GM19397 (cell line): Measurements from ENCODE around the gene ZFYVE28.
"Not testable (repeated sequence)": the region's sequence is repeated elsewhere in the genome, so short reads cannot be mapped to it uniquely, and the experiment has no call there.

Source experiments
- ATAC-seq: cut with Tn5 transposase; IDR thresholded peaks from one replicate; pipeline ENCODE4 v1.9.1; 2021; ENCODE audit warnings: mild to moderate bottlenecking, moderate library complexity; ENCODE audit not compliant: unreplicated experiment

ZFYVE28 gene

GRCh38 chr4:2275546-2276251 lies 142.7 kb downstream of the ZFYVE28 start:
- ATAC-seq, result no peak

DNA sequence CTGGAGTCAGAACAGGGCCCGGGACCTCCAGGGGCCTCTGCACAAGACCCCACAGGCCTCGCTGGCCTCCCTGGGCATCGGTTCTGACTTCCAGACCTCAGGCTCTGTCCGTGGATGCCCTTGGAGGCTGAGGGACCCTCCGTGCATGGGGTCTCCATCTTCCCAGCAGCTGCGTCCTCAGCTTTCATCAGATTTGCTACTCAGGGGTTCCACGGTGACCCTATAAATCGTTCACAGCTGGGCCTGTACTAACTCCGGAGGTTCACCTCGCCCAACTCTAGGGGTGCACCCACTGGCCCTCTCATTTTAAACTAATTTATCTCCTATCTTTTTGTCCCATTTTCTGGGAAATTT lies 143.4 kb downstream of the ZFYVE28 start:
- not testable (repeated sequence) for ATAC-seq

DNA sequence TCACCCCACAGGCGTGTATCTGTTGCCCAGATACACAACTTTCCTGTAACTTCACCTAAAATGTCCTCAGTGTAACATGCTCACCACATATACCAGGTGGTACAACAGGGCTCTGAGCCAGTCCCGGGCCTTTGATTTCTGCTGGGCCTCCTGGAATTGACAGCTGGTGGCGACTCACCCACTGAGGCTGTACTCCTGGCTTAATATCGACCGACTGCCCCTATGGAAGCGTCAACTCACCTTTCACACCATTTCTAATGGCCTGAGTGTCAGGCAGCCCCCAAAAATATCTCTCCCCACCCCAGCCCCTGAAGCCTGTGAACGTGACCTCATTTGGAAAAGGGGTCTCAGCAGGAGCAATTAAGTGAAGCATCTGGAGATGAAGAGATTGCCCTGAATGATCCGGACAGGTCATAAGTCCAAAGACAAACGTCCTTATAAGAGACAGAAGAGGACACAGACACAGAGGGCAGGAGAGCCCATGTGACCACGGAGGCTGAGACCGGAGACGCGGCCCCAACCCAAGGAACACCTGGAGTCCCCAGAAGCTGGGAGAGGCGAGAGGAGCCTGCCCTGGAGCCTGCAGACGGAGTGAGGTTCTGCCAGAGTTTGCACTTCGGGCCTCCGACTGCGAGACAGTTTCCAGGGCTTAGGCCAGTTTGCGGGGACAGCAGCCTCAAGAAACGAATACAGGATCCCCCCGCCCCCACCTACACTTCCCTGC lies 144.0 kb downstream of the ZFYVE28 start:
- no peak for ATAC-seq

GRCh38 chr4:2273657-2274319 lies 144.7 kb downstream of the ZFYVE28 start:
- no peak for ATAC-seq

- no peak for ATAC-seq
These were observed 145.2 kb downstream of the ZFYVE28 start for GRCh38 chr4:2273221-2273620.

DNA sequence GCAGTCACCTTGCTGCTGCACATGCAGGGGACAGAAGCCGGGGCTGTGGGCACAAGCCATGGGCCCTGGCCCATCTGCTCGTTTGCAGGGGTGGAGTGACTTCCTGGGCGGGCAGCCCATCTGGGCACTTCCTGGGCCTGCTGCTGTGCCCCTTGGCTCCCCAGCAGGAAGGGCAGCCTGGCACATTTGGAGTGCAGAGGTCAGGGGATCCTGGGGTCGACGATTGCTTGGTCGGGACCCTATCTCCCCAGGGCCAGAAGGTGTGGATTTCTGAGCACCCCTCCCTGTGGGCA lies 145.7 kb downstream of the ZFYVE28 start:
- no peak for ATAC-seq

DNA sequence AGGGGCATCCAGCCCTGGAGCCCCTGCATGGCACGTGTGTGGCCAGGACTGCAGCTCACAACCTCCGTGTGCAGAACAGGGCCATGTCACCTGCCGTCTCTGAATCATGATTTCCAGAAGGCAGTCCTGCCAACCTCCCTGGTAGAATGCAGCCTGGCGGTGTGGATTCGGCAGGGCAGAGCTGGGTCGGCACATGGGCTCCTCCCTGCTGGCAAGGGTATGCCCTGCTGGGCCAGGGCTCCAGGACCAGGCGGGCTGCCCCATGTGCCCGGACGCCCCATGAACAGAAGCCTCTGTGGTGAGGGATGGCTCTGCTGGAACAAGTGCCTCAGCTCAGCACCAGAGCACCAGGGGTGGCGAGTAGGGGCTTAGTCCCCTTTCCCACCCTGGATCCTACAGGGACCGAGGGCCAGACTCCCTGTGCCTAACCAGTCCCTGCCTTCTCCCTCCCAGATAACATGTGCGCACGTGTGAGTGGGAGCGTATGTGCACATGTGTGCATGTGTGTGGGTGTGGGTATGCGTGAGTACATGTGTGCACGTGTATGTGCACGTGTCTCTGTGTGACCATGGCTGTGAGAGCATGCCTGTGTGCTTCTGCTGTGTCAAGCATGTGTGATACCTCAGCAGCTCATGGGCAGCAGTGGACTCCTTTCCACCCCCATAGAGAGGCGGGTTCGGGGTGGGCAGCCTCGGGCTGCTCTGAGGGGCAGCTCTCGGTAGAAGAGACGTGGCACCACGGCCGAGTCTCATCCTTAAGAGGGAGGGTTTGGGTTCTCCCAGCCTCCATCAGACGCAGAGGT lies 146.2 kb downstream of the ZFYVE28 start:
- no peak for ATAC-seq

DNA sequence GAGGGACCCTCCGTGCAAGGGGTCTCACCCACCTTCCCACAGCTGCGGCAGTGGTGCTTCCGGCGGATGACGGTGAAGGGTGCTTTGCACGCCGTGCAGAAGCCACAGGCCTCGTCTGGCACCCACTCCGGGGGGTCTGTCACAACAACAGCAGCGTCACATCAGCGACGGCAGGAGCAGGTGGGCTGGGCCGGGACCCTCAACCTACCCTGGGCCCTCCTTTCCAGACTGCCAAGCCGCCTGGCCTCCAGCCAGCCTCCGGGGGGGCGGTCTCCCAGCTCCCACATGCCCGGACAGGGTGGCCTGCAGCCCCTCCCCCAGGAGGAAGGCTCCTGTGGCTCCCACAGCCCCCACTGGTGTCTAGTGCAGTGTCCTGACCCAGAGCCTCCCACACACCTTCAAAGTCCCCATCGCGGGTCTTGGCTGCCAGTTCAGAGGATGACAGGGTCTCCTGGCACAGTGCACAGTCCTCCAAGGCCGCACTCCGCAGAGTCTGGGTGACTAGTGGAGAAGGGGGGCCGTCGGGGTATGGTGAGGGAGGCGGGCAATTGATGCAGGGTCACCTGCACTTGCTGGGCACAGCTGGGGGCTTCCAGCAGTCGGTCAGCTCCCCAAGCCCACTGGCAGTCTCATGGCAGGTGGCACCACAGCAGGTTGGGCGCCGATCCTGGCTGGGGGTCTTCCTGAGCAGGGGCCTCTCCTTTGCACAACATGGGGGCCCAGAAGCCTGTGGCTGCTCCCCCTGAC lies 147.0 kb downstream of the ZFYVE28 start:
- ATAC-seq, result no peak

DNA sequence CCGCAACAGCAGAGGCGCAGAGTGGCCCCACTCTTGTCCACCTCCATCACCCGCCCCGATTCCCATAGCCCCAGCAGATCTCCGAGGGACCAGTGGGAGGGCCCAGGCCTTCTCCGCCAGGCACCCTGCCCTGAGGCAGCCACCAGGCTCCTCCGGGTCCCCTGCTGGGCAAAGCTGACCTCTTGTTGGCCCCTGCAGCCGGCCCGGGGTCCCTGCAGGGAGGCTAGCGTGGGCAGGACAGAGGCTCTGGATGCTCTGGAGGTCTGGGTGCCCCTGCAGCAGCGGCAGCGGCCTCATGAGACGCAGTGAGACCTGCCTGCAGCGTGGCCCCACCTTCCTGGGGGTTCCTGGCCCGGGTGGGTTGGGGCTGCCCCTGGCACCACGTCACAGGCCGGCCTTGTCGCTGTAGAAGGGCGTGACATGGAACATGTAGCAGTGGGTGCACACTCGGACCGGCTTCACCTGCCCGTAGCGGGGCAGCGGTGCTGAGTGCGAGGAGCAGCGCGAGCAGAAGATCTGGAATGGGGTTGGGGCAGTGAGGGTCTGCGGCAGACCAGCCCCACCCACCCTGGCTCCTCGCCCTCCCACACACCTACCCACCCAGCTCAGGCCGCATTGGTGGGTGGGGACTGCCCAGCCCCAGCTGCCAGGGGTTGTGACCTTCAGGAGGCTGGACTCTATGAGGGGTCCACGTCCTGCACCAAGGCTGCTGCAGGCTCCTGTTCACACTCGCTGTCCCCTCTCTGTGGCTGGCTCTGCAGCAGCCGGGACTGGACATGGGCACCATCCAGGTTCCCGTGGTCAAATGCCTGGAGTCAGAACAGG lies 147.9 kb downstream of the ZFYVE28 start:
- no peak for ATAC-seq

DNA sequence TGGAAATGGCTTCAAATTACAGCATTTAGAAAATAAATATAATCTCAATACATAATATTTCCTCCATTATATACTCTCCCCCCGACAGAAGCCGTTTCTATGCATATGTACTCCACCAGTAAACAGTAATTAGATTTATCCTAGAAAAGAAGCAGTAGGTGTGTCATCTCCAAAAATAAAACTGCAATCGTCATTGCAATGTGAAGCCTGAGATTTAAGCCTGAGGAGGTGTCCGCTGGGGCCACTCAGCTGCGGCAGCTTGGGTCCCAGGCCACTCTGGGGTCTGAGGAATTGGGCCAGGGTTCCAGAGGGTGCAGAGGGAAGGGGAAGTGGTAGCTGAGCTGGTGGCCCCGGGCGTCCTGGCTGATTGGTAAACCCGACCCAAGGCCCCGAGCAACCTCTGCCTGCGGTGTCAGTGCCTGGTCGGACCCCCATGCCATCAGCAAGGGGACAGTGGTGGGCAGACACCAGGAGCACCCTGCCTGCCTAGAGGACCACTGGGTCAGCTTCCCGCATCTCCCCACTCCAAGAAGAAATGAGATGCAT lies 148.8 kb downstream of the ZFYVE28 start:
- ATAC-seq, result no peak

DNA sequence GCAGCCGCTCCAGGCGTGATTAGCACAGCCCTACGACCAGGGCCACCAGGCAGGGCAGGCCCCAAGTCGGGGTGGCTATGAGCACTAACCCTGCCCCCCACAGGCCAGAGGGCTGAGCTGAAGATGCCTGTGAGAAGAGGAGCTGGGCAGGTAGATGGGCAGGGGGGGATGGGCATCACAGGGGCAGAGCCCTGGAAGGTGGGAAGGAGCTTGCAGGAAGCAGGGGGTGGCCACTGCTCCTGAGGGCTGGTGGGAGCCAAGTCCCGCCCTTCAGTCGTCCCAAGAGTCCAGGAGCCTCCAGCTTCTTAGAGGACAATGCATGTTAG lies 149.3 kb downstream of the ZFYVE28 start:
- no peak for ATAC-seq

DNA sequence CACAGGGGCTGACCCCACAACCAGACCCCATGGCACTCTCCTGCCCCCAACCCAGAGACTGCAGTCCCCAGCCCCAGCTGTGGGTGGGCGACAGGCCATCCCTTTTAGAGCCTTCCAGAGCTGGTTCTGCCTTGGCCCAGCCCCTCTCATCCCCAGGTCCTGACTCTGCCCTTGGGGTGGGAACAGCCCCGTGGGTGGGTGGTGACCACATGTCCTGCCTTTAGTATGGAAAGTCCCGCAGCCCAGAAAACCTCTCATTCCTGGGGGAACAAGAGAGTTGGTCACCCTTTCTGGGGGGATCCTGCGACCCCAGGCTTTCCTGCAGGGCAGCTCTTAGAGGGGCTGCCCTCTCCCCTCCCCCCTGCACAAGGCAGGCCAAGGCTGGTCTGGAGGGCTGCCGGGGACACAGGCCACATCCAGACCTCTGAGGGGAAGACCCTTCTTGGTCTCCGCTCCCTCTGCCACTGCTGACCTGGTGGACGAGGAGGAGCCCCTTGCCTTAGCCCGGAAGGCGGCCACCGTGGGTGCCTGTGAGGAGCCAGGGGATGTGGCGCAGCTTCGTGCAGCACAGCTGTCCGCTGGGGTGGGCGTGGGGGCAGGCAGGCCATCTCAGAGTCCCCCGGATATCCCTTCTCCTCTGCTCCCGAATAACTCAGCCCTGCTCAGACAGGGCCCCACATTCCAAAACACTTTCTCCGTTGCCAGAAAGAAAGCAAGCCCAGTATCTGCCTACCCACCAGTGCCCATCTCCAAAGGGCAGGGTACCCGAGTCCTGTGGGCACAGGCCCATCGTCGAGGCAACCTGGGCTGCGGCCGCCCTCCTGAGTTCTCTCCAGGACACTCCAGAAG lies 149.9 kb downstream of the ZFYVE28 start:
- no peak for ATAC-seq

- no peak for ATAC-seq
These were observed 150.6 kb downstream of the ZFYVE28 start for GRCh38 chr4:2267841-2268240.

DNA sequence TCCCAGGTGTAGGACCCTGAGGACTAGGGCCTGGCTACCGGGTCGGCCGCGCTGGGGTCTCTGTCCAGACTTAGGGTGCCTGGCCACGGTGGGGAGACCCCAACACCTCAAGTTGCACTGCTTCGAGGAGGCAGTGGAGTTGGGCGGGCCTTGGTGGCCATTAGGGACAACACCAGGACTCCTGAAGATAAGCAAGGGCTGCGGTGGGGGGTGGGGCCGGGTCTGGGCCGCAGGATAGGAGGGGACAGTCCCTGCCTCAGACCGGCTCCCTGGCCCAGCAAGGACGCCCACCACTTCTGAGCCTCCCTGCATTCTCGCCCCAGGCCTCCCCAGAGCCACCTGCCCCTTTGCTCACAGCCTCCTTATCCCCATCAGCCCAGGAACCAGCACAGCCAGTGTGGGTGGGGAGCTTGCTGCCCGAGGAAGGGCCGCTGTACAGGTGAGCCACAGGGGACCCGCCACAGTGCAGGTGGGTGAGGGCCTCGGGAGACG lies 151.1 kb downstream of the ZFYVE28 start:
- ATAC-seq, result no peak

DNA sequence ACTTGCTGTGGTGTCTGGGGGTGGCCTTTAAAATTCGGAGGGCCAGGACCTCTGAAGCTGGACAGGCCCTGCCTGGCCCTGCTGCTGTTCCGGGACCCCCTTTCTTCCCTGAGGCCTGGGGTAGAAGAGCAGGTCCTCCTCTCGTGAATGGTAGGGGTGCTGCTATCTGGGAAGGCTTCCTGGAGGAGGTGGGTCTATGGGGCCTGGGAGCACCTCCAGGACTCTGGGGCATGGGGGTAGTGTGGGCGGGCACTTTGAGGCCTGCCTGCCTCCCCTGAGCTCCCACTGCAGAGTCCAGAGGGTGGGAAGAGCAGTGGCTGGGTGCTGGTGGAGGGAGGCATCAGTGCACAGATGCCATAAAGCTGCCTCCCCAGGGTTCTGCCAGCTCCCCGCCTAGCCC lies 151.6 kb downstream of the ZFYVE28 start:
- no peak for ATAC-seq

DNA sequence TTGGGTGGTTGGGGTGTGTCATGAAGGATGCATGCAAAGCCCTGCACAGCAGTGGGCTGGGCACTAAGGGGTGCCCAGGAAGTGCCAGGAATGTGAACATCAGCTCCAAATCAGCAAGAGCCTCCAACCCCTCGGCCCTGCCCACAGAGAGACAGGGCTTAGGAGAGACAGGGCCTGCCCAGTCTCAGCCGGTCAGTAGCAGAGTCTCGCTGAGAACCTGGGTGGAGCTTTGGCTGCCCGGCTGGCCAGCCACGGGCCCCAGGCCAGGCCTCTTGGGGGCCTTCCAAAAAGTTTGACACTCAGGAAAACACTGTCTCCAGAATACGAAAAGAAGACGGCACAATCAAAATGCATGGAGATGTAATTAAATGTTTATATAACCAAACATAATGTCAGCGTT lies 152.3 kb downstream of the ZFYVE28 start:
- ATAC-seq, result no peak

DNA sequence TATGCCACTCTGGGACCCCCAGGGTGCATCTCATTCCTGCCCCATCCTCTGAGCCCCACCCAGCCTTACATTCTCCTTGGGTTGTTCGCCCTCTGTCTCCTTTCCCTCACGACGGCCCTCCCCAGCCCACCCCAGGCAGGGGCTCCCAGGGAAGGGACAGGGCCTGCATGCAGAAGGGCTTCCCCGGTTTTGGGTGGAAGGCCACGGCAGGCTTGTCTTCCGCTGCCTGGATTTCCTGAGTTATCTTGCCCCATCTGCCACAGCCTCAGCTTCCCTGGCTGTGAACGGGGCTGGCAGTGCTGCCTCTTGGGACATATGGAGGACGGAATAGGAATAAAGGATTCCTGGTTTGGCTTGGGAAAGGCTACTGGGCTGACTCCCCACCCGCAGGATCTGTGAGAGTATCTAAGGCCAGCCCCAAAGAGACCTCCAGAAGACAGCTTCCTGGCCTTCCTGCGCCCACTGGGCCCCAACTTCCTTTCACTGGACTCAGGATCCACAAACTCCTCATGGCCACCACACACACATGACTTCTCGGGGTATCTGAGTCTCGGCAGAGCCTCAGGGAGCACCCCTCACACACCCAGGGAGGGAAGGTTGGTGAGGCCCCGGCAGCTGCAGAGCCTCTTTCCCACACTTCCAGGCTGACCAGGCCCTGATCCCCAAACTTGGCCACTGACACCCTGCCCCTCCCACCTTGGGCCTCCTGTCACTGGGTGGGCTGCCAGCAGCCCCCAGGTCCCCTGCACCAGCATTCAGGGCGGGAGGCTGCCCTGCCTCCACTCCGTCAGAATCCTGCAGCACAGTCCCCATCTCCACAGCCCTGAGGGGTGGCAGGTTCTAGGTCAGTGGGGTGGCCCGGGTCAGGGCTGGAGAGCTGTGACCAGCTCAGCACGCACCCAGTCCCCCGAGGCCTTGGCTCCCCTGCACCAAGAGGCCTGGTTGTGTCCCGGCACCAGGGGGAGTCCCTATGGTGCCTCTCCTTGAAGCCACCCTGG lies 153.0 kb downstream of the ZFYVE28 start:
- no peak for ATAC-seq
